ENCODE results near the gene EGLN1.

DNA sequence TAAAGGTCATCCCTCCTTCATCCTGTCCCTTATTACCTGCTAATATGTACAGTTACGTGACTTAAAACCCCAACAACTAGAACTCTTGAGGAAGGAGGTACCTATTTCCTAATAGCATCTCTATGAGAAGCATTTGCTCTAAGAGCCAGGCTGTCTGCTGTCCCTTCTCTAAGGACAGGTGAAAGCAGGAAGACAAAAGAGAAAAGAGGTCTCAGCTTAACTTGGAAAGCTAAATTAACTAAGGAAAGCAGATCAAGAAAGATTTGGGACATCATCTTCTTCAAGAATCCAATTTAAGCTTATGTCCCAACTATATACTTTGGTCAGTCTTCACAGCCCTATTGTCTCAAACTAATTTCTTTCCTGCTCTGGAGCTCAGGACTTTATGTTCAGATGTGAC, 2.9 kb downstream of the EGLN1 start:
- TF ChIP-seq, protein P1, sequence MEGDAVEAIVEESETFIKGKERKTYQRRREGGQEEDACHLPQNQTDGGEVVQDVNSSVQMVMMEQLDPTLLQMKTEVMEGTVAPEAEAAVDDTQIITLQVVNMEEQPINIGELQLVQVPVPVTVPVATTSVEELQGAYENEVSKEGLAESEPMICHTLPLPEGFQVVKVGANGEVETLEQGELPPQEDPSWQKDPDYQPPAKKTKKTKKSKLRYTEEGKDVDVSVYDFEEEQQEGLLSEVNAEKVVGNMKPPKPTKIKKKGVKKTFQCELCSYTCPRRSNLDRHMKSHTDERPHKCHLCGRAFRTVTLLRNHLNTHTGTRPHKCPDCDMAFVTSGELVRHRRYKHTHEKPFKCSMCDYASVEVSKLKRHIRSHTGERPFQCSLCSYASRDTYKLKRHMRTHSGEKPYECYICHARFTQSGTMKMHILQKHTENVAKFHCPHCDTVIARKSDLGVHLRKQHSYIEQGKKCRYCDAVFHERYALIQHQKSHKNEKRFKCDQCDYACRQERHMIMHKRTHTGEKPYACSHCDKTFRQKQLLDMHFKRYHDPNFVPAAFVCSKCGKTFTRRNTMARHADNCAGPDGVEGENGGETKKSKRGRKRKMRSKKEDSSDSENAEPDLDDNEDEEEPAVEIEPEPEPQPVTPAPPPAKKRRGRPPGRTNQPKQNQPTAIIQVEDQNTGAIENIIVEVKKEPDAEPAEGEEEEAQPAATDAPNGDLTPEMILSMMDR (IDR thresholded peaks at IDR 0.05) = no peak
- no peak for TF ChIP-seq POLR2A (IDR thresholded peaks at IDR 0.05)
